ENCODE measurements around the gene ATP8B4.

Gene ATP8B4

DNA sequence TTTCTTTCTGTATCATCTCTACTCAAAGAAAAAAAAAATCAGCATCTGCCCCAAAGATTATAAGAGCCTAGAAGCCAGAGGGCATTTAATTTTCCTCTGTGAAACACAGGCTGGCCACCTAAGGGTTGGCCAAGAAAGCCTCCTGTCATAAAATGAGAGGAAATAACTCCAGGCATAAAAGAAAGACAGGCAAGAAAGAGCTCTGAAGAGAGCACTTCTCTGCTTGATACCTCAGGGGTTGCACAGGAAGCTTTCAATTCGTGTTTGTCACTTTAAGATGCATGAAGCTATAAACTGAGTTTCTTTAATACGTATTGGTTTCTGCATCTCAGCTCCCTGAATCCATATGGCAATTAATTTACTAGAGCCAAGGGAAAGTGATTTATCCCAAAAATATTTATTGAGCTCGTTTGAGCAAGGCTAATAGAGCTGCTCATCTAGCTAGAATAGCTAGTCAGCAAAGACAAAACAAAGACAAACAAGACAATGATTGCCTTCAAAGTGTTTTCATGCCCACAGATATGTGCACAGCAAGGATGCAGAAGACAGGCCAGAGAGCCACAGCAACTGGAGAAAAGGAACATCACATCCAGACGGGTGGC is 35.5 kb downstream of the ATP8B4 start:
- ATAC-seq: no peak
- TF ChIP-seq, protein P1, sequence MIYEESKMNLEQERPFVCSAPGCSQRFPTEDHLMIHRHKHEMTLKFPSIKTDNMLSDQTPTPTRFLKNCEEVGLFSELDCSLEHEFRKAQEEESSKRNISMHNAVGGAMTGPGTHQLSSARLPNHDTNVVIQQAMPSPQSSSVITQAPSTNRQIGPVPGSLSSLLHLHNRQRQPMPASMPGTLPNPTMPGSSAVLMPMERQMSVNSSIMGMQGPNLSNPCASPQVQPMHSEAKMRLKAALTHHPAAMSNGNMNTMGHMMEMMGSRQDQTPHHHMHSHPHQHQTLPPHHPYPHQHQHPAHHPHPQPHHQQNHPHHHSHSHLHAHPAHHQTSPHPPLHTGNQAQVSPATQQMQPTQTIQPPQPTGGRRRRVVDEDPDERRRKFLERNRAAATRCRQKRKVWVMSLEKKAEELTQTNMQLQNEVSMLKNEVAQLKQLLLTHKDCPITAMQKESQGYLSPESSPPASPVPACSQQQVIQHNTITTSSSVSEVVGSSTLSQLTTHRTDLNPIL (CRISPR knock-in tag; IDR thresholded peaks at IDR 0.05; ENCODE audit: low read depth): no peak
- TF ChIP-seq ESRRG (CRISPR knock-in tag; IDR thresholded peaks at IDR 0.05) (no peak), ARNTL (CRISPR knock-in tag; IDR thresholded peaks at IDR 0.05; ENCODE audit: borderline replicate concordance, low read depth) (no peak), CSDC2 (CRISPR knock-in tag; IDR thresholded peaks at IDR 0.05) (no peak), ZNF565 (CRISPR knock-in tag; conservative IDR thresholded peaks at IDR 0.05; ENCODE audit: low read depth) (no peak), TCF4 (CRISPR knock-in tag; IDR thresholded peaks at IDR 0.05; ENCODE audit: borderline replicate concordance) (no peak), ISL1 (CRISPR knock-in tag; IDR thresholded peaks at IDR 0.05) (no peak), ZNF8 (CRISPR knock-in tag; IDR thresholded peaks at IDR 0.05) (no peak)
- TF ChIP-seq, protein P2, sequence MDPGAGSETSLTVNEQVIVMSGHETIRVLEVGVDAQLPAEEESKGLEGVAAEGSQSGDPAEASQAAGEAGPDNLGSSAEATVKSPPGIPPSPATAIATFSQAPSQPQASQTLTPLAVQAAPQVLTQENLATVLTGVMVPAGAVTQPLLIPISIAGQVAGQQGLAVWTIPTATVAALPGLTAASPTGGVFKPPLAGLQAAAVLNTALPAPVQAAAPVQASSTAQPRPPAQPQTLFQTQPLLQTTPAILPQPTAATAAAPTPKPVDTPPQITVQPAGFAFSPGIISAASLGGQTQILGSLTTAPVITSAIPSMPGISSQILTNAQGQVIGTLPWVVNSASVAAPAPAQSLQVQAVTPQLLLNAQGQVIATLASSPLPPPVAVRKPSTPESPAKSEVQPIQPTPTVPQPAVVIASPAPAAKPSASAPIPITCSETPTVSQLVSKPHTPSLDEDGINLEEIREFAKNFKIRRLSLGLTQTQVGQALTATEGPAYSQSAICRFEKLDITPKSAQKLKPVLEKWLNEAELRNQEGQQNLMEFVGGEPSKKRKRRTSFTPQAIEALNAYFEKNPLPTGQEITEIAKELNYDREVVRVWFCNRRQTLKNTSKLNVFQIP (CRISPR knock-in tag; IDR thresholded peaks at IDR 0.05; ENCODE audit: borderline replicate concordance, low read depth): no peak

DNA sequence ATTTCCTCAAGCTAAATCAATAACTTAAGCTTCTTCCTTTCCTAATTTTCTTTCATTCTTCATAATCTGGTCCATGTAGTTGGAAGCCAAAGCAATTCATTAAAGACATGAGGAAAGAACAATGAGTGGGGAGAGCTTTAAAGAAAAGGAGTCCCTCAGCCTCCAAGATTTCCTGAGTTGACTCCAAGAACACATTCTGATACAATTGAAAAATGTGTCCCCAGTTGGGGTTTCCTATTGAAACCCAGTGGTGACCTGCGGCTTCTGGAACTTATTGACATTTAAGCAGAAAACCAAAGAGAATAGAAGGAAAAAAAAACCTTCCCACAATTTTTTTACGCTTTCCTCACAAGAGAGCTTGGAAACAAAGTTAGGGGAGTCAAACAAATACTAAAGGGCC is 37.0 kb downstream of the ATP8B4 start:
- ATAC-seq: no peak
- TF ChIP-seq OSR1 (CRISPR knock-in tag; IDR thresholded peaks at IDR 0.05) (no peak), PPARA (CRISPR knock-in tag; IDR thresholded peaks at IDR 0.05; ENCODE audit: borderline replicate concordance) (no peak), RARB (CRISPR knock-in tag; IDR thresholded peaks at IDR 0.05) (no peak), ESRRG (CRISPR knock-in tag; IDR thresholded peaks at IDR 0.05) (no peak), ARNTL (CRISPR knock-in tag; IDR thresholded peaks at IDR 0.05; ENCODE audit: borderline replicate concordance, low read depth) (no peak), GLIS3 (CRISPR knock-in tag; IDR thresholded peaks at IDR 0.05) (no peak), ISL1 (CRISPR knock-in tag; IDR thresholded peaks at IDR 0.05) (no peak), ZNF70 (CRISPR knock-in tag; IDR thresholded peaks at IDR 0.05) (no peak), BACH2 (CRISPR knock-in tag; IDR thresholded peaks at IDR 0.05; ENCODE audit: borderline replicate concordance) (no peak)
- TF ChIP-seq, protein P3, sequence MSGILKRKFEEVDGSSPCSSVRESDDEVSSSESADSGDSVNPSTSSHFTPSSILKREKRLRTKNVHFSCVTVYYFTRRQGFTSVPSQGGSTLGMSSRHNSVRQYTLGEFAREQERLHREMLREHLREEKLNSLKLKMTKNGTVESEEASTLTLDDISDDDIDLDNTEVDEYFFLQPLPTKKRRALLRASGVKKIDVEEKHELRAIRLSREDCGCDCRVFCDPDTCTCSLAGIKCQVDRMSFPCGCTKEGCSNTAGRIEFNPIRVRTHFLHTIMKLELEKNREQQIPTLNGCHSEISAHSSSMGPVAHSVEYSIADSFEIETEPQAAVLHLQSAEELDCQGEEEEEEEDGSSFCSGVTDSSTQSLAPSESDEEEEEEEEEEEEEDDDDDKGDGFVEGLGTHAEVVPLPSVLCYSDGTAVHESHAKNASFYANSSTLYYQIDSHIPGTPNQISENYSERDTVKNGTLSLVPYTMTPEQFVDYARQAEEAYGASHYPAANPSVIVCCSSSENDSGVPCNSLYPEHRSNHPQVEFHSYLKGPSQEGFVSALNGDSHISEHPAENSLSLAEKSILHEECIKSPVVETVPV (CRISPR knock-in tag; IDR thresholded peaks at IDR 0.05): no peak
- TF ChIP-seq, protein P1 (CRISPR knock-in tag; IDR thresholded peaks at IDR 0.05; ENCODE audit: low read depth): no peak

DNA sequence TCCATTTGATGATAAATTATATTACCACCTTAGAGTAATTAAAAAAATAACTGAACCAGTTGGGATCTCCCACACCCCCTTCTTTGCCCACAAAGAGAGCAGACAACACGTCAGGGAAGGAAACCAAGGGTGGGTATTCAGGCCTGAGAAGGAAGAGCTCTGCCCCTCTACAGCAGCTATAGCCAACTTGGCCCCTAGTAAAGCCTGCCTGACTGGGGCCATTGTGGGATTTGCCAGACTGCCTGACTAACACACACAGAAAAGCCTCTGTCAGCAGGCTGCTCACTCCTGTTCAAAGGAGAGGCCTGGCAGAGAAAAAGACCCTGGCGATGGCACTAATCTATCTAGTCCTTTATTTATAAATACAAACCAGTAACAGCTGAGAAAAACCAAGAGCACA is 41.4 kb downstream of the ATP8B4 start:
- TF ChIP-seq SNAI2 (CRISPR knock-in tag; IDR thresholded peaks at IDR 0.05) (no peak), OSR1 (CRISPR knock-in tag; IDR thresholded peaks at IDR 0.05) (no peak), ZNF565 (CRISPR knock-in tag; conservative IDR thresholded peaks at IDR 0.05; ENCODE audit: low read depth) (no peak), GLIS3 (CRISPR knock-in tag; IDR thresholded peaks at IDR 0.05) (no peak), BACH2 (CRISPR knock-in tag; IDR thresholded peaks at IDR 0.05; ENCODE audit: borderline replicate concordance) (no peak), ZFP3 (CRISPR knock-in tag; IDR thresholded peaks at IDR 0.05) (no peak), TOX (CRISPR knock-in tag; IDR thresholded peaks at IDR 0.05; ENCODE audit: borderline replicate concordance) (no peak), ZC3H10 (CRISPR knock-in tag; IDR thresholded peaks at IDR 0.05) (no peak), ISL1 (CRISPR knock-in tag; IDR thresholded peaks at IDR 0.05) (no peak), ARNTL (CRISPR knock-in tag; IDR thresholded peaks at IDR 0.05; ENCODE audit: borderline replicate concordance, low read depth) (no peak)
- TF ChIP-seq, protein P3 (CRISPR knock-in tag; IDR thresholded peaks at IDR 0.05): no peak
- TF ChIP-seq, protein P4, sequence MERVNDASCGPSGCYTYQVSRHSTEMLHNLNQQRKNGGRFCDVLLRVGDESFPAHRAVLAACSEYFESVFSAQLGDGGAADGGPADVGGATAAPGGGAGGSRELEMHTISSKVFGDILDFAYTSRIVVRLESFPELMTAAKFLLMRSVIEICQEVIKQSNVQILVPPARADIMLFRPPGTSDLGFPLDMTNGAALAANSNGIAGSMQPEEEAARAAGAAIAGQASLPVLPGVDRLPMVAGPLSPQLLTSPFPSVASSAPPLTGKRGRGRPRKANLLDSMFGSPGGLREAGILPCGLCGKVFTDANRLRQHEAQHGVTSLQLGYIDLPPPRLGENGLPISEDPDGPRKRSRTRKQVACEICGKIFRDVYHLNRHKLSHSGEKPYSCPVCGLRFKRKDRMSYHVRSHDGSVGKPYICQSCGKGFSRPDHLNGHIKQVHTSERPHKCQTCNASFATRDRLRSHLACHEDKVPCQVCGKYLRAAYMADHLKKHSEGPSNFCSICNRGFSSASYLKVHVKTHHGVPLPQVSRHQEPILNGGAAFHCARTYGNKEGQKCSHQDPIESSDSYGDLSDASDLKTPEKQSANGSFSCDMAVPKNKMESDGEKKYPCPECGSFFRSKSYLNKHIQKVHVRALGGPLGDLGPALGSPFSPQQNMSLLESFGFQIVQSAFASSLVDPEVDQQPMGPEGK (CRISPR knock-in tag; IDR thresholded peaks at IDR 0.05; ENCODE audit: borderline replicate concordance): no peak
- ATAC-seq: no peak
